Activated CD4-positive, alpha-beta T cell treated with anti-CD3 and anti-CD28 coated beads for 36 hours (primary cell): Measurements from ENCODE around the gene SLC8A2. TPM values are rescaled to one million over a fixed set of nuclear protein-coding genes. Genes with fewer than 3 reads are reported as not detected.

Experiments used
- ATAC-seq: fragments of 200-7000 bp; cut with Tn5 transposase; one replicate; pipeline ENCODE4 v1.10.0; 2021; ENCODE audit warnings: mild to moderate bottlenecking, moderate library complexity
- CTCF ChIA-PET: fragments of 350-600 bp; sonication (Branson Sonifier 250); formaldehyde crosslinking; loops from one replicate; lab custom pipeline; 2021; ENCODE audit warnings: antibody characterized with exemption; lab: Charles Lee
- POLR2A ChIA-PET: fragments of 350-600 bp; sonication (Branson Sonifier 250); formaldehyde crosslinking; loops from one replicate; lab custom pipeline; 2021; ENCODE audit warnings: antibody characterized with exemption, inconsistent platforms; lab: Charles Lee
- DNase-seq: peaks from one replicate; pipeline ENCODE4 v3.0.0-alpha.2; 2020
- H3K27ac Mint-ChIP-seq: one replicate; pipeline ENCODE4 v1.8.0; 2021; ENCODE audit warnings: mixed read lengths
- H3K27me3 Mint-ChIP-seq: one replicate; pipeline ENCODE4 v1.8.0; 2021; ENCODE audit warnings: mixed read lengths
- H3K36me3 Mint-ChIP-seq: one replicate; pipeline ENCODE4 v1.8.0; 2021; ENCODE audit warnings: low read depth, mixed read lengths
- H3K4me1 Mint-ChIP-seq: one replicate; pipeline ENCODE4 v1.8.0; 2021; ENCODE audit warnings: mixed read lengths
- H3K4me3 Mint-ChIP-seq: one replicate; pipeline ENCODE4 v1.8.0; 2021; ENCODE audit warnings: mild to moderate bottlenecking, moderate library complexity, mixed read lengths
- H3K9me3 Mint-ChIP-seq: one replicate; pipeline ENCODE4 v1.8.0; 2021; ENCODE audit warnings: low read depth, mixed read lengths
- intact Hi-C, 2 experiments: fragments of 100-400 bp; cut with DNase I in 1 of 2; cut with micrococcal nuclease in 1 of 2; formaldehyde crosslinking; loops; one replicate each; pipeline versions ENCODE4 v1.14.2 to v1.15.1; 2022 to 2024; cut with DNase I, micrococcal nuclease
- total RNA-seq, 2 experiments: library from RNA; stranded (reverse); gene quantifications; one replicate each; pipeline ENCODE4 v1.2.3, GENCODE V29; 2021

The SLC8A2 gene
- total RNA-seq, 2 experiments from 2014 or later, result 0.11 to 0.23 TPM

DNA sequence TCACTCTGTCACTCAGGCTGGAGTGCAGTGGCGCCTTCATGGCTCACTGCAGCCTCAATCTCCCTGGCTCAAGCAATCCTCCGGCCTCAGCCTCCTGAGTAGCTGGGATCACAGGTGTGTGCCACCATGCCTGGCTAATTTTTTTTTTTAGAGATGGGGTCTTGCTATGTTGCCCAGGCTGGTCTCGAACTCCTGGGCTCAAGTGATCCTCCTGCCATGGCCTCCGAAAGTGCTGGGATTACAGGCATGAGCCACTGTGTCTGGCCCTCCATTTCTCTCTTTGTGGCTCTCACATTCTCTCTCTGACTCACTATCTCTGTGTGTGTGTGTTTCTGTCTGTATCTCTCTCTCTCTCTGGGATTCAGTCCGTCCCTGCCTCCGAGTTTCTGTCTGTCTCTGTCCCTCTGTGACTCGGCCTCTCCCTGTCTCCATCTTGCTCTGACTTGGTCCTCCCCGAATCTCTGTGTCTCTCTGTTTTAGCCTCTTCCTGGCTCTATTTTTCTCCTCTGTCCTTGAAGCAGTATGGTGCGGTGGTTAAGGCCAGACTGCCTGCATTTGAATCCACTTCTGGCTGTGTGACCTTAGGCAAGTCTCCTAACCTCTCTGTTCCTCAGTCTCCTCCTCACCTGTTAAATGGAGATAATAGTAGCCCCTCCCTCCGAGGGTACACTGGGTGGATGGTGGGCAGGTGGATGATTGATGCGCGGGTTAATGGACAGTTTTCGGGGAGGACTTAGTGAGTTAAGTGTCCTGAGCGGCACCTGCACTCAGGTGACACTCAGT is 63.3 kb downstream of the SLC8A2 start:
- H3K4me1 Mint-ChIP-seq, result no peaks in the 10 kb centered on the region
- ChIA-PET CTCF (interaction anchor here (0.6 kb wide), 1 partner anchor 110 kb away, joined by 3 read pairs; no protein-coding TSS in a partner anchor), POLR2A (no interaction called here)
- DNase-seq (no peak), ATAC-seq (no peak)
- H3K36me3 Mint-ChIP-seq, result no peaks in the 10 kb centered on the region
- intact Hi-C loops, result no loop called here
- H3K27ac Mint-ChIP-seq, result no peak overlapping the region
- no peaks in the 10 kb centered on the region for H3K9me3 Mint-ChIP-seq
- peaks cover 33% of the 10 kb centered on the region for H3K27me3 Mint-ChIP-seq
- H3K4me3 Mint-ChIP-seq, result no peak overlapping the region

DNA sequence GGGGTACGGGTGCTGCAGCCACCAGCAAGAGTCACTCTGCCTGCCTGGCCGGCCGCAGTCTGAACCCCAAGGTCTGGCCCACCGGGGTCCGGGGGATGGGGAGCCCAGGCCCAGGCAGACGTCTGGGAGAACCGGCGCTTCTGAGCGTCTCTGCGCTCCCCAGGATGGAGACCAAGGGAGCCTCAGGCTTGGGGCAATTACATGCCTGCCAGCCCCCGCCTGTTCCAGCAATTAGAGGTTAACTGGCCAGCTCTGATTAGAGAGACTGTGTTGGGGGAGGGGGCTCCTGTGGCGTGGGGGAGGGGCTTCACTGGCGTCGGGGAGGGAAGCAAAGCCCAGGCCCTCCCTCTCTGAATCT is 64.3 kb downstream of the SLC8A2 start:
- ATAC-seq, result no peak
- intact Hi-C loops, result no loop called here
- H3K4me1 Mint-ChIP-seq, result no peaks in the 10 kb centered on the region
- no peak overlapping the region for H3K27ac Mint-ChIP-seq
- CTCF ChIA-PET, result interaction anchor here (0.6 kb wide), 1 partner anchor 109 kb away, joined by 3 read pairs; no protein-coding TSS in a partner anchor
- no peak for DNase-seq
- H3K9me3 Mint-ChIP-seq, result no peaks in the 10 kb centered on the region
- POLR2A ChIA-PET, result no interaction called here
- no peak overlapping the region for H3K4me3 Mint-ChIP-seq
- peaks cover 31% of the 10 kb centered on the region for H3K27me3 Mint-ChIP-seq
- H3K36me3 Mint-ChIP-seq, result no peaks in the 10 kb centered on the region

DNA sequence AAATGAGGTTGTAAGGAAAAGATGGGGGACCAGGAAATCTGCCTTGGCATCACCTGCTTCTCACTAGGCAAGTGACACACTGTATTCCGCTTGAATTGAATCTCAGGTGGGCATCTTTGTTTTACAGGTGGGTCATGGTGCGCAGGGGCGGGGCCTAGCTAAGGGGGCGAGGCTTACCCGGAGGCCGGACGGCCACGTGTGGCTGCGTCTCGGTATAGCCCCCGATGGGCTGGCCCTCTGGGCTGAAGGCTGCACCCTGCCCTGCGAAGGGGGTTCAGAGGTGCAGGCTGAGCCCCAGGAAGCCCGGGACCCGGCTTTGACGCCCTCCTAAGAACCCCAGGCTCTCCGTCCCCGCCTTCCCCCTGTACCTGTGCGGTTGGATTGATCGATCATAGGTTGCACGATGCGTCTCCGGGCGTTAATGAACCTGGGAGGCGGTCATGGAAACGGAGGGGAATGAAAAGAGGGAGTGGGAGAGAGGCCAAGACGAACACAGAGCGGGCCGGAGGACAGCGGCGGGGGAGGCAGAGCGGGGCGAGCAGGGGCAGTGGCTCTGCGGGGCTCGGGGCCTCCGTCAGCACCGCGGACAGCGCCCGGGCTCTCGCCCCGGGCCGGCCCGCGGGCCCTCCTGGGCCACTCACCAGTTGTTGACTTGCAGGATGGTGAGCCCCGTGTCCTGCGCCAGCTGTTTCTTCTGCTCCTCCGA is 64.8 kb downstream of the SLC8A2 start:
- CTCF ChIA-PET, result no interaction called here

DNA sequence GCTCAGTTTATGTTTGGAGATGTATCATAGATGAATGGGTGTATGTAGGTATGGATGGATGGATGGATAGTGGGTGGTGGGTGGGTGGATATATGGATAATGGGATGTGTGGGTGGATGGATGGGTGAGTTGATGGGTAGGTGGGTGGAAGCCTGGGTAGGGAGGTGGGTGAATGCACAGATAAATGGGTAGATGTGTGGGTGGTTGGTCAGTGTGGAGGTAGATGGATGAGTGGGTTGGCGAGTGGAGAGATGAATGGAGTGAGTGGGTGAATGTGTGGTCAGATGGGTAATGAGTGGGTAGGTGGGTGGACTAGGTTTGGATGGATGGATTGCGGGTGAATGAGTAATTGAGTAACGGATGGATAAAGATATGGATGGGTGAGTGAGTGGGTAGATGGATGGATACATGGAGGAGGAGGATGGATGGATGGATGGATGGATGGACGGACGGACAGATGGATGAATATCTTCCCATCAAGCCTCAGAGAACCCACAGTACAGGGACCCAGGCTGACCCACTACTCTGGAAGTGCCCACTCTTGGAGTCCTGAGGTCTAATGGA is 65.8 kb downstream of the SLC8A2 start:
- H3K4me3 Mint-ChIP-seq, result no peak overlapping the region
- no peak overlapping the region for H3K27ac Mint-ChIP-seq
- H3K36me3 Mint-ChIP-seq, result no peaks in the 10 kb centered on the region
- DNase-seq (no peak), ATAC-seq (no peak)
- CTCF ChIA-PET, result no interaction called here
- POLR2A ChIA-PET, result no interaction called here
- no peaks in the 10 kb centered on the region for H3K9me3 Mint-ChIP-seq
- no peaks in the 10 kb centered on the region for H3K4me1 Mint-ChIP-seq
- intact Hi-C loops, result no loop called here
- peaks cover 31% of the 10 kb centered on the region for H3K27me3 Mint-ChIP-seq

More for the DNA sequence above, 64.8 kb downstream of the SLC8A2 start:
- H3K4me1 Mint-ChIP-seq, result no peaks in the 10 kb centered on the region
- H3K9me3 Mint-ChIP-seq, result no peaks in the 10 kb centered on the region
- no peak overlapping the region for H3K4me3 Mint-ChIP-seq
- POLR2A ChIA-PET, result no interaction called here
- no peak overlapping the region for H3K27ac Mint-ChIP-seq
- intact Hi-C loops, result no loop called here
- peaks cover 31% of the 10 kb centered on the region for H3K27me3 Mint-ChIP-seq
- DNase-seq, result no peak
- ATAC-seq, result peak; percentile 33
- no peaks in the 10 kb centered on the region for H3K36me3 Mint-ChIP-seq

DNA sequence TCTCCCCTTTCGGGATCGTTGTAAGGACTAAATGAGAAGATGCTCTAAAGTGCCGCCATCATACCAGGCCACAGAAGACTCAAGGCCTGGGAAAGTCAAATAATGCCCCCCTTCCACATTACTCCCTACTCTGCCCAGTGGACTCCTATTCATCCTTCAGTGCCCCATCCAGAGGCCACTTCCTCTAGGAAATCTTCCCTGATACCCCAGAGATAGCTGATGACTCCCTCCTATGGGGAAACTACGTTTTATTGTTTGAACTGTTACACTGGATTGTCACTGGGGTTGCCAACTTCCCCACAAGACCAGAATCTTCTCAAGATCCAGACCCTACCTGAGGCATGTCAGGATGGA is 66.5 kb downstream of the SLC8A2 start:
- ChIA-PET CTCF (no interaction called here), POLR2A (no interaction called here)
- intact Hi-C loops, result no loop called here
- H3K36me3 Mint-ChIP-seq, result no peaks in the 10 kb centered on the region
- no peak overlapping the region for H3K27ac Mint-ChIP-seq
- peaks cover 31% of the 10 kb centered on the region for H3K27me3 Mint-ChIP-seq
- DNase-seq (no peak), ATAC-seq (no peak)
- no peak overlapping the region for H3K4me3 Mint-ChIP-seq
- no peaks in the 10 kb centered on the region for H3K9me3 Mint-ChIP-seq
- H3K4me1 Mint-ChIP-seq, result no peaks in the 10 kb centered on the region

DNA sequence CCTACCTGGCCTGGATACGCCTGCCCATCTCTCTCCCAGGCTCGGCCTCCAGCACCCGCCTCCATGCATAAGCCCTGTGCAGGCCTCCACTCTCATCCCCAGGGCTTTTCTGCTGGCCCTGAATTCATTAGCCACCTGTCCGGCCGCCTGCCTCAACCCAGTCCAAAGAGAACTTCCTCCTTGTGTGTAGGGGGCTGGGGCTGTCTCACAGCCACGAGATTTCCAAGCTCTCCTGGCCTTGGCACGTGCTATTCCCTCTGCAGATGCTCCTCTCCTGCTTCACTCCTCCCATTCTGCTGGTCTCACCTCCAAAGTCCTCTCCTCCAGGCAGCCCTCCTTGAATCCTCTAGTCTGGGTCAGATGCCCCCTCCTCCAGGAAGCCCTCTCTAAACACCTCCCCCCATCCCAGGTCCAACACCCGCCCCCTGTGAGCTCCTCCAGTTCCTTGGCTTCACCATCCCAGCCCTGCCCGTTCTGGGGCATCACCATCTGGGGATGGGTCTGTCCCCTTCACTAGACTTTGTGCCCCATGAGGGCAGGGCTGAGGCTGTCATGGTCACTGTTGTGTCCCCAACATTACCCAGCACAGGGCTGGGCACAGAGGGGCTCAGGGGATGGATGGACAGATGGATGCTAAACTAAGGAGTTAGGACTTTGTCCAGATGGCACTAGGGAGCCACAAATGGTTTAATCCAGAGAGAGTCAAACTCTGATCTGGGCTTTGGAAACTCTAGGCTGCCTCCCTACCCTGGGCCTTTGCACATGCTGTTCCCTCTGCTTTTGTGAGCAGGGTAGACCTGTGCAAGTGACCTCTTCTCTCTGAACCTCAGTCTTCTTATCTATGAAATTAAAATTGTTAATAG is 67.1 kb downstream of the SLC8A2 start:
- no peaks in the 10 kb centered on the region for H3K9me3 Mint-ChIP-seq
- H3K27me3 Mint-ChIP-seq, result peaks cover 31% of the 10 kb centered on the region
- ChIA-PET CTCF (interaction anchor here (0.5 kb wide), 1 partner anchor 20 kb away, joined by 3 read pairs; no protein-coding TSS in a partner anchor), POLR2A (interaction anchor here (0.6 kb wide), 1 partner anchor 762 kb away, joined by 6 read pairs; no protein-coding TSS in a partner anchor)
- intact Hi-C loops, result no loop called here
- DNase-seq (no peak), ATAC-seq (no peak)
- no peak overlapping the region for H3K27ac Mint-ChIP-seq
- H3K4me1 Mint-ChIP-seq, result no peaks in the 10 kb centered on the region
- H3K4me3 Mint-ChIP-seq, result no peak overlapping the region
- H3K36me3 Mint-ChIP-seq, result no peaks in the 10 kb centered on the region

DNA sequence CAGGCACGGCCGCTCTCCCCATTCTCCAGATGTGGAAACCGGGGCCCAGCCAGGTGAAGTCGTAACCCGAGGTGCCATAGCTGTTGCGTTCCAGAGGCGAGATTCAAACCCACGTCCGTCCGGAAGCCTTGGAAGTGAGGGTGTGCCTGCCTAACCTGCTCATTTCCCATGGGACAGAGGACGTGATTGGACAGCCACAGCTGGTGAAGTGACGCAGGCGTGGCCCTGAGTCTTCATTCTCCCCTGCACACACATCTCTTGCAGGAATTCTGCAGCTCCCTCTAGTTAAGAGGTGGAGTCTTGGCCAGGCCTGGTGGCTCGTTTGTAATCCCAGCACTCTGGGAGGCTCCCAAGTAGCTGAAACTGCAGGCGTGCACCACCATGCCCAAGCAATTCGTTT is 69.2 kb downstream of the SLC8A2 start:
- POLR2A ChIA-PET, result no interaction called here
- intact Hi-C loops, result no loop called here

DNA sequence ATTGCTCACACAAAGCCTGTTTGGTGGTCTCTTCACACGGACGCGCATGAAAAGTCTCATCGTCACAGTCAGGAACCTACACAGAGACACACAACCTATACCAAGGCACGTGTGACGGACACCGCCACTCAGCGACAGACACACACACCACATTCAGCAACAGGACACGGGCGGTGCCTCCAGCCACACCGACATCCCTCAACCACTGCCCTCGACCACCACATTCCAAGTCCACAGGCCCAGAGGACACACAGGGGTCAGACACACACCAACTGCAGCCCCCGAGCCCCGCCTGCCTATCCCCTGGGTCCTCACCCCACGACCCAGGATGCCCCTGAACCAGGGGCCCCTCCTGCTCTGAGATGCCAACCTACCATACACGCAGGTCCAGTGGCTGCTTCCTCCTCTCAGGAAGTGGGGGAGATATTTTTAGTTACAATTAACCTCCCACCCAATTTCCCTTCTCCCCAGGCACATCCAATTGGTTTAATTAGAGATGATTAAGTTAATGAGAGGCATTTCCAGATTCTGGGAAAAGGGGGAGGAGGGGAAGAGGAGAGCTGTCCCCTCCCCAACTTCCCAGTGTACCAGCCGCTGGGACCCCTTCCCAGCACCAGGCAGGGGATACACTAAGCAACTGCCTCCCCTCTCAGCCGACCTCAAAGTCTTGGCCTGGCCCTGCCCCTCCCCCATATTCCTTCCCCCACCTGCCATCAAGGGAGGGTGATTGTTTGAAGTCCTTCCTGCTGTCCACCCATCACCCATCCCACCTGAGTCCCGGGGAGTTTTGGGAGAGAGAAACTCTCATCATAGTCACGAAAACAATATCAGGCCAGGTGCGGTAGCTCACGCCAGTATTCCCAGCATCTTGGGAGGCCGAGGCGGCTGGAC is 72.7 kb downstream of the SLC8A2 start:
- CTCF ChIA-PET, result no interaction called here
- DNase-seq (no peak), ATAC-seq (no peak)
- H3K36me3 Mint-ChIP-seq, result no peaks in the 10 kb centered on the region
- no peak overlapping the region for H3K27ac Mint-ChIP-seq
- H3K4me3 Mint-ChIP-seq, result no peak overlapping the region
- intact Hi-C loops, result loop anchor here in 1 of 2 experiments (5.0 kb wide), 1 partner anchor 1122 kb away; no protein-coding TSS in a partner anchor
- H3K9me3 Mint-ChIP-seq, result no peaks in the 10 kb centered on the region
- peaks cover 6% of the 10 kb centered on the region for H3K27me3 Mint-ChIP-seq
- H3K4me1 Mint-ChIP-seq, result no peaks in the 10 kb centered on the region
- POLR2A ChIA-PET, result interaction anchor here (0.8 kb wide), 1 partner anchor 109 kb away, joined by 4 read pairs; no protein-coding TSS in a partner anchor

More for the DNA sequence above, 69.2 kb downstream of the SLC8A2 start:
- DNase-seq, result no peak
- no peak overlapping the region for H3K27ac Mint-ChIP-seq
- no peak for ATAC-seq
- H3K27me3 Mint-ChIP-seq, result peaks cover 23% of the 10 kb centered on the region
- H3K4me1 Mint-ChIP-seq, result no peaks in the 10 kb centered on the region
- no peaks in the 10 kb centered on the region for H3K36me3 Mint-ChIP-seq
- CTCF ChIA-PET, result interaction anchor here (0.6 kb wide), 1 partner anchor 1313 kb away, joined by 3 read pairs; no protein-coding TSS in a partner anchor
- H3K9me3 Mint-ChIP-seq, result no peaks in the 10 kb centered on the region
- no peak overlapping the region for H3K4me3 Mint-ChIP-seq

DNA sequence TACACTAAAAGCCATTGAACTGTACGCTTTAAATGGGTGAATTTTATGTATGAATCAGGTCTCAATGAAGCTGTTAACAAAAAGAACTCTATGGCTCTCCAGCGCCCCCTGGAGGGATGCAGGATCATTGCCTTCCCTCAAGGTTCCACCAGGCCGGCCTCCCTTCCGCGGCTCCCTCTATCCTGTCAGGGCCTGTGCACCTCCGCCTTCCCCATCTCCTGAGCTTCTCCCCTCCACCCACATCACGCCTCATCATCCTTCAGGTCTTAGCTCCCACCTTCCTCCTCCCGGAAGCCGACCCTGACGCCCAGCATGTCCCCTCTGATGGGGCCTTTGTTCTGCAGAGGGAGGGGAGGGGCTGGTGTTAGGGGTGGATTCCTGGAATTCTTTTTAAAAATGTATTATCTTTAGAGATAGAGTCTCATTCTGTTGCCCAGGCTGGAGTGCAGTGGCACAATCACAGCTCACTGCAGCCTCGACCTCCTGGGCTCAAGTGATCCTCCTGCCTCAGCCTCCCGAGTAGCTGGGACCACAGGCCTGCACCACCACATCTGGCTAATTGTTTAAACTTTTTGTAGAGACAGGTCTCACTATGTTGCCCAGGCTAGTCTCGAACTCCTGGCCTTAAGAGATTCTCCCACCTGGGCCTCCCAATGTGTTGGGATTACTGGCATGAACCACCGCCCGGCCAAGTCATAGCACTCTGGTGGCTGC is 80.0 kb downstream of the SLC8A2 start:
- Mint-ChIP-seq H3K36me3 (no peaks in the 10 kb centered on the region), H3K9me3 (no peaks in the 10 kb centered on the region), H3K4me3 (no peak overlapping the region), H3K4me1 (no peaks in the 10 kb centered on the region), H3K27ac (no peak overlapping the region), H3K27me3 (no peaks in the 10 kb centered on the region)
- ATAC-seq (peak; percentile 95), DNase-seq (peak; percentile 92)
- intact Hi-C loops, result loop anchor here (1.0 to 5.0 kb wide), 3 partner anchors 35 to 109 kb away; no protein-coding TSS in a partner anchor
- CTCF ChIA-PET, result interaction anchor here (0.5 to 3.7 kb wide), 18 partner anchors 9 to 353 kb away, joined by 3 to 40 read pairs (median 4); partner anchors contain the start of genes DHX34 and NOP53
- POLR2A ChIA-PET, result no interaction called here
